IPS DF 6.9 (cell line): Measurements from ENCODE around the gene TNS2.
"Not testable (repeated sequence)": the region's sequence is repeated elsewhere in the genome, so short reads cannot be mapped to it uniquely, and the experiment has no call there.

Source experiments
- DNase-seq: peaks from one replicate; pipeline ENCODE4 v3.0.0-alpha.2; 2013; ENCODE audit warnings: low read depth, low spot score
- H3K27ac ChIP-seq: one replicate; pipeline ENCODE4 v1.5.1; 2013; ENCODE audit warnings: low read length, control low read depth
- H3K27me3 ChIP-seq: 2 replicates; pipeline ENCODE4 v1.6.1; 2013; ENCODE audit warnings: mild to moderate bottlenecking, low read length; ENCODE audit not compliant: control insufficient read depth, insufficient read depth
- H3K36me3 ChIP-seq: 2 replicates; pipeline ENCODE4 v1.6.1; 2013; ENCODE audit warnings: low read length; ENCODE audit not compliant: control insufficient read depth, insufficient read depth
- H3K4me1 ChIP-seq: 2 replicates; pipeline ENCODE4 v1.6.1; 2013; ENCODE audit warnings: low read length; ENCODE audit not compliant: control insufficient read depth, insufficient read depth
- H3K4me3 ChIP-seq: 2 replicates; pipeline ENCODE4 v1.5.1; 2013; ENCODE audit warnings: mild to moderate bottlenecking, low read length
- H3K9me3 ChIP-seq: 2 replicates; pipeline ENCODE4 v1.6.1; 2013; ENCODE audit warnings: low read length, inconsistent platforms; ENCODE audit not compliant: control insufficient read depth, insufficient read depth
- WGBS: extraction: QIAGEN DNeasy Blood & Tissue Kit; methylation state at CpG from one replicate; pipeline ENCODE4 v1.1.7; 2013; ENCODE audit warnings: mixed read lengths, missing lambda C conversion rate; ENCODE audit not compliant: insufficient read length, insufficient coverage; 5-methylcytosine and 5-hydroxymethylcytosine counted together

Gene TNS2, protein sequence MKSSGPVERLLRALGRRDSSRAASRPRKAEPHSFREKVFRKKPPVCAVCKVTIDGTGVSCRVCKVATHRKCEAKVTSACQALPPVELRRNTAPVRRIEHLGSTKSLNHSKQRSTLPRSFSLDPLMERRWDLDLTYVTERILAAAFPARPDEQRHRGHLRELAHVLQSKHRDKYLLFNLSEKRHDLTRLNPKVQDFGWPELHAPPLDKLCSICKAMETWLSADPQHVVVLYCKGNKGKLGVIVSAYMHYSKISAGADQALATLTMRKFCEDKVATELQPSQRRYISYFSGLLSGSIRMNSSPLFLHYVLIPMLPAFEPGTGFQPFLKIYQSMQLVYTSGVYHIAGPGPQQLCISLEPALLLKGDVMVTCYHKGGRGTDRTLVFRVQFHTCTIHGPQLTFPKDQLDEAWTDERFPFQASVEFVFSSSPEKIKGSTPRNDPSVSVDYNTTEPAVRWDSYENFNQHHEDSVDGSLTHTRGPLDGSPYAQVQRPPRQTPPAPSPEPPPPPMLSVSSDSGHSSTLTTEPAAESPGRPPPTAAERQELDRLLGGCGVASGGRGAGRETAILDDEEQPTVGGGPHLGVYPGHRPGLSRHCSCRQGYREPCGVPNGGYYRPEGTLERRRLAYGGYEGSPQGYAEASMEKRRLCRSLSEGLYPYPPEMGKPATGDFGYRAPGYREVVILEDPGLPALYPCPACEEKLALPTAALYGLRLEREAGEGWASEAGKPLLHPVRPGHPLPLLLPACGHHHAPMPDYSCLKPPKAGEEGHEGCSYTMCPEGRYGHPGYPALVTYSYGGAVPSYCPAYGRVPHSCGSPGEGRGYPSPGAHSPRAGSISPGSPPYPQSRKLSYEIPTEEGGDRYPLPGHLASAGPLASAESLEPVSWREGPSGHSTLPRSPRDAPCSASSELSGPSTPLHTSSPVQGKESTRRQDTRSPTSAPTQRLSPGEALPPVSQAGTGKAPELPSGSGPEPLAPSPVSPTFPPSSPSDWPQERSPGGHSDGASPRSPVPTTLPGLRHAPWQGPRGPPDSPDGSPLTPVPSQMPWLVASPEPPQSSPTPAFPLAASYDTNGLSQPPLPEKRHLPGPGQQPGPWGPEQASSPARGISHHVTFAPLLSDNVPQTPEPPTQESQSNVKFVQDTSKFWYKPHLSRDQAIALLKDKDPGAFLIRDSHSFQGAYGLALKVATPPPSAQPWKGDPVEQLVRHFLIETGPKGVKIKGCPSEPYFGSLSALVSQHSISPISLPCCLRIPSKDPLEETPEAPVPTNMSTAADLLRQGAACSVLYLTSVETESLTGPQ (N-terminal part only)

DNA sequence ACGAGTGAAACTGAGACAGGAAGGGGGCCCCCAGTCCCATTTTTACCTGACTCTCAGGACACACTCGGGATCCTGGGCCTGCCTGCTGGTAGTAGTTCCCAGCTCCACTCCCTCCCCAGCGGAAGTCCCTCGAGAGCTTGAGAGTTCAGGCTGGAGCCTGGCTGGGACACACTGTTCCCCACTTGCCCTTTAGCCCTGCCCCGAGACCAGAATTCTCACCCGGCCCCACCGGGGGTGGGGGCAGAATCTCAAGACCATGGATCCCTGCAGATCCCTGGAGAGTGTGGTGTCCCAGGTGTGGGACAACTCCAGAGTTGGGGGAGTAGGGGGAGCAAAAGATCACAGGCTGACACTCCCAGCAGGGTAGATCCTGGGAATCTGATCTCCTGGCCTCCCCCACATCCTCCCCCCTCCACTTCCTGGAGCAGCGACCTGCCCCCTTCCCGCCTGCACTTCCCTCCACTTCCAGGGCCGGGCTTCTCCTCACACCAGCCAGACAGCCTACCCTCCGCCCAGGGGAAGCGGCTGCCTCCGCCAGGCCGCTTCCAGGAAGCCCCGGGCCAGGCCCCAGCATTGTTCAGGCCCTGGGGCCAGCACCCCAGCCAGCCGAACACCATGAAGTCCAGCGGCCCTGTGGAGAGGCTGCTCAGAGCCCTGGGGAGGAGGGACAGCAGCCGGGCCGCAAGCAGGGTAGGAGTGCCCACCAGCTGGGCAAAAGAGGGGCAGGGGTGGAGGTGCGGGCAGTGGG lies at the start of gene TNS2:
TSS of gene TNS2 (plus strand) at position 495 of the 748 bp plus-strand sequence. CDS start at position 616, 121 bp downstream.
- Histone ChIP-seq H3K27ac (no peak within 1 kb of the TSS), H3K27me3 (peaks cover 2% of the 10 kb centered on the region; the same call in 1 of the 2 replicates), H3K4me1 (peaks cover 31% of the 10 kb centered on the region), H3K4me3 (no peak within 1 kb of the TSS), H3K9me3 (no peaks in the 10 kb centered on the region), H3K36me3 (no peaks in the 10 kb centered on the region)
- whole genome bisulfite sequencing: no CpG with 5 or more reads among the region's 20 CpGs
- no peak for DNase-seq

DNA sequence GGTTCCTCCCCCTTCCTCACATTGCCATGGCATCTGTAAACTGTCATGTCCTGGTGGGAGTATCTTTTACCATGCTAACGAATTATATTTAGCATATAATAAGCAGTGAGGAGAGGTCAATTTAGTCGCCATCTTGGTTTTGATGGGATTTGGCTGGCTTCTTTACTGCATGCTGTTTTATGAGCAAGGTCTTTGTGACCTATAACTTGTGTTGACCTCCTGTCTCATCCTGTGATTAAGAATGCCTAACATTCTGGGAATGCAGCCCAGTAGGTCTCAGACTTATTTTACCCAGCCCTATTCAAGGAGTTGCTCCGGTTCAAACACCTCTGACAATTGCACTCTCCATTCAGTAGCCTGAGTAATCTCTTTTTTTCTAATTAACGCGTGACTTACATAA lies 45.7 kb upstream of the TNS2 start:
- Histone ChIP-seq H3K4me1 (peaks cover 2% of the 10 kb centered on the region; the same call in 1 of the 2 replicates), H3K27me3 (no peaks in the 10 kb centered on the region), H3K9me3 (no peaks in the 10 kb centered on the region), H3K36me3 (no peaks in the 10 kb centered on the region), H3K4me3 (no peak overlapping the region; the same call in 1 of the 2 replicates), H3K27ac (no peak overlapping the region)
- DNase-seq: no peak
- WGBS: no CpG with 5 or more reads among the region's 5 CpGs

DNA sequence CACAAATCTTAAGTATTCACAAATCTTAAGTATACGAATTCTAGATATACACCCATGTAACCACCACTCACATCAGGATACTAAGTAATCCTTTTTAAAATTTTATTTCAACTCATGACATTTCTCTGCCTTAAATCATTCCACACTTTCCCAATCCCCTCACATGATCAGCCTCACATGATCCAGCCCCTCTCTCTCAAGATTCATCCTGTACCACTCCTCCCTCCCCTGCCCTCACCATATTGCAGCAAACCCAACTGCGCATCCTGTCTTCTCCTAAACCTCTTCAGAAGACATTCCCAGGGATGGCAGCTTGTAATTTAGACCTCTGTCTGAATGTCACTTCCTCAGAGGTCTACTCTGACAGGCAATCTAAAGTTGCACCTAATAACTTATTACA lies 45.3 kb upstream of the TNS2 start:
- Histone ChIP-seq H3K4me3 (no peak overlapping the region), H3K9me3 (no peaks in the 10 kb centered on the region), H3K27ac (no peak overlapping the region), H3K27me3 (no peaks in the 10 kb centered on the region), H3K4me1 (peaks cover 2% of the 10 kb centered on the region; the same call in 1 of the 2 replicates), H3K36me3 (no peaks in the 10 kb centered on the region)
- no peak for DNase-seq
- WGBS: no CpG with 5 or more reads among the region's 2 CpGs

DNA sequence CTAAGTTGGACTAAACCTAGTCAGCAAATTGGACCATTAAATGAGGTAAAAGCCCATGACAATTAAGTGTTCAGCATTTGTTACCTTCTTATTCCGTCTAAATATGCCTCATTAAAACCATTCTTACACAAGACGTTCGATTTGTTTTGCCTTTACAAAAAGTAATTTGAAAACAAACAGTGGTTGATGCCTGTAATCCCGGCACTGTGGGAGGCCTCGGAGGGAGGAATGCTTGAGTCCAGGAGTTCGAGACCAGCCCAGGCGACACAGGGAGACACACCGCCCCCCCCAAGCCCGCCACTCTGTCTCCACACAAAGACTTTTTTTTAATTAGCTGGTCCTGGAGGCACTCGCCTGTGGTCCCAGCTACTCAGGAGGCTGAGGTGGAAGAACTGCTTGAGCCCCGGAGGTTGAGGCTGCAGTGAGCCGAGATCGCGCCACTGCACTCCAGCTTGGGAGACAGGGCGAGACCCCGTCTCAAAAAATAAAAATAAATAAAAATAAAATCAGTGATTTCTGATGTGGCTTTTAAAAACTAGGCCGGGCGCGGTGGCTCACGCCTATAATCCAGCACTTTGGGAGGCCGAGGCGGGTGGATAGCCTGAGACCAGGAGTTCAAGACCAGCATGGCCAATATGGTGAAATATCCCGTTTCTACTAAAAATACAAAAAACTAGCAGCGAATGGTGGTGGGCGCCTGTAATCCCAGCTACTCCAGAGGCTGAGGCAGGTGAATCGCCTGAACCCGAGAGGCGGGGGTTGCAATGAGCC lies 44.5 kb upstream of the TNS2 start:
- DNase-seq: no peak
- Histone ChIP-seq H3K4me3 (peak overlapping the region; percentile 76; the same call in 1 of the 2 replicates), H3K27me3 (no peaks in the 10 kb centered on the region), H3K27ac (no peak overlapping the region), H3K36me3 (no peaks in the 10 kb centered on the region), H3K4me1 (peaks cover 2% of the 10 kb centered on the region; the same call in 1 of the 2 replicates), H3K9me3 (no peaks in the 10 kb centered on the region)
- WGBS: no CpG with 5 or more reads among the region's 28 CpGs

DNA sequence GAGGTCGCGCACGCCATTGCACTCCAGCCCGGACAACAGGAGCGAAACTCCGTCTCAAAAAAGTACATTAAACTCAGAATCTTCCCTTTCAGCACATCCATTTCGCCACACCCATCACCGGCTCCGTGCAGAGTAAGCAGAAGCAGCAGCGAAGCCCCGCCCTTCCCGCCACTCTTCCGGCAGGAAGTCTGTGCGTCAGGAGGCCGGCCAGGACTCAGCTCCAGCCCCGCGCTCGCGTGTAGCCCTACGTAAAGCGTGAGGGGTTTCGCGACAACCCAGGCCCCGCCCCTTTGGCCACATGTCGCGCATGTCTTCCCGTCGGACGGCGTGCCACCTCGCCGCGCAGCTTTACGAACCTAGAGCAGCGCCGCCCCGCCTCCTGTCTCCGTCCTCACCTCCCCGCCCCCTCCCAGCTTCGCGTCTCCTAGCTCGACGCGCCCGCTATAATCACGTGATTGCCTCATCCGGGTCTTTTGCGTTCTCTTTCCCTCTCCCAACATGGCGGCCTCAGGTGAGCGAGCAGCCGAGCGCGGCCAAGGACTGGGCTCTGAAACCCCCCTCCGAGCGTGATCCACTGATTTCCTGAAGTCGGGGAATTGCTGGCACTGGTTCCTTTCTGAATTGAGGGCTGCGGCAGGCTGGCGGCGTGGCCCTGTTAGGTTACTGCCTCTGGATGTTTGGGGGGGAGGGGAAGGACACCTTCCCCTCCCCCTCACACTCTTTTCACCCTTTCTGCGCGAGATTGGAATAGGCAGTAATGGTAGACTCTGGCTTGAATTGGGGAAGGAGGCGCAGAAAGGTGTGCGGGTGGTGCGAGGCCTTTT lies 43.7 kb upstream of the TNS2 start, which contains the start of gene EIF4B:
TSS of gene EIF4B (plus strand) at position 471 of the 824 bp plus-strand sequence. CDS start at position 499, 28 bp downstream.
- WGBS: no CpG with 5 or more reads among the region's 64 CpGs
- Histone ChIP-seq H3K27ac (peak within 1 kb of the TSS; percentile 3), H3K9me3 (no peaks in the 10 kb centered on the region), H3K36me3 (no peaks in the 10 kb centered on the region), H3K4me1 (peaks cover 2% of the 10 kb centered on the region; the same call in 1 of the 2 replicates), H3K4me3 (peak within 1 kb of the TSS; percentile 76), H3K27me3 (no peaks in the 10 kb centered on the region)
- peak; percentile 99 for DNase-seq

DNA sequence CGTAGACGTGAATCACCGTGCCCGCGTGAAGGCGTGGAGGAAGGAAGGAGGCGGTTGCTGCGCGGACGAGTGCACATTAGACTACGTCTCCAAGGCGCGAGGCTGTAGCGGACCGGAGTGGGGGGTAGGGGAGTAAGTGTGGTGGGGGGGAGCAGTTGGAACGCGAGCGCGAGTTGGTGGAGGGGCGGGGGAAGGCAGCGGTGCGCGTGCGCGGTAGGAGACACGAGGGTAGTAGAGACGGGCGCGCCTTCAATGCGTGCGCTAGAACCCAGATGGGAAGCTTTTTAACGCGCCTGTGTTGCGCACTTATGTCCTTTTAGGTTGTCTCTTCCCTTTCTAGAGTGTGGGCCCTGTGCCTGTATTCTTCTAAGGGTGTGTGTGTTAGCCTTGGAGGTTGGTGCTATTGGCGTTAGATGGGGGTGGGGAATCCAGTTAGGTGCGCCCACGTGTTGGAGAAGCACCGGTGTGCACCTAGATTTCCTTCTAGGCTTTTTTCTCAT lies 43.0 kb upstream of the TNS2 start:
- no peaks in the 10 kb centered on the region for H3K36me3 ChIP-seq
- H3K9me3 ChIP-seq: no peaks in the 10 kb centered on the region
- no CpG with 5 or more reads among the region's 38 CpGs for WGBS
- no peaks in the 10 kb centered on the region for H3K27me3 ChIP-seq
- H3K4me3 ChIP-seq: peak overlapping the region; percentile 72
- peak overlapping the region; percentile 3 for H3K27ac ChIP-seq
- H3K4me1 ChIP-seq: peaks cover 2% of the 10 kb centered on the region; the same call in 1 of the 2 replicates
- DNase-seq: no peak

DNA sequence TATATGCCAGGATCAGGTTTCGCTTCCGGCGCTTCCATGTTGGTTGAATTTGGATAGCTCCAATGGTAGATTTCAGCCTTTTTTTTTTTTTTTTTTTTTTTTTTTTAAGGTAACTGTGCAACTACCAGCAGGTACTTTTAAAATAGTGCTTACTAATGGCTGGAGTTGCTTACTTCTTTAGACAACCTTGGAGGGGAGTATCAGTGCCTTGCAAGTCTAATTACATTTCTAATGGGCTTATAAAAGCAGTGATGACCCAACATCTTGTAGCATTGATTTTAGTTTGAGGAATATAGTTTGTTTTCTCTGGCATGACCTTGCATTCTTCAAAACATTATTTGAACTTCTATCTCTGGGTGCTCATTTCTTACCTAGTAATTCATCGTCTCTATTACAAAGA lies 42.5 kb upstream of the TNS2 start:
- H3K4me1 ChIP-seq: peaks cover 2% of the 10 kb centered on the region; the same call in 1 of the 2 replicates
- no peak overlapping the region for H3K27ac ChIP-seq
- no peak for DNase-seq

DNA sequence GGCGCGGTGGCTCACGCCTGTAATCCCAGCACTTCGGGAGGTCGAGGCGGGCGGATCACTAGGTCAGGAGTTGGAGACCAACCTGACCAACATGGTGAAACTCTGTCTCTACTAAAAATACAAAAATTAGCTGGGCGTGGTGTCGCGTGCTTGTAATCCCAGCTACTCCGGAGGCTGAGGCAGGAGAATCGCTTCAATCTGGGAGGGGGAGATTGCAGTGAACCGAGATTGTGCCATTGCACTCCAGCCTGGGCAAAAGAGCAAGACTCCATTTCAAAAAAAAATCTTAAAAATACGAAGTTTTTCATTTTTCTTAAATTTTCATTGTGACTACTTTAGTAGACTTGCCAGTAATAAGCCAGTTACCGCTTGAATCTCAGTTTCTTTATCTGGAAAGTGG lies 41.1 kb upstream of the TNS2 start:
- not testable (repeated sequence) for H3K27ac ChIP-seq, H3K27me3 ChIP-seq, H3K9me3 ChIP-seq, H3K4me3 ChIP-seq, H3K4me1 ChIP-seq, DNase-seq, H3K36me3 ChIP-seq
- no CpG with 5 or more reads among the region's 15 CpGs for WGBS

More for the DNA sequence above, 42.5 kb upstream of the TNS2 start:
- no peaks in the 10 kb centered on the region for H3K27me3 ChIP-seq
- H3K9me3 ChIP-seq: no peaks in the 10 kb centered on the region
- H3K4me3 ChIP-seq: peak overlapping the region; percentile 72; the same call in 1 of the 2 replicates
- no CpG with 5 or more reads among the region's 4 CpGs for WGBS
- no peaks in the 10 kb centered on the region for H3K36me3 ChIP-seq
